Astrocyte (in vitro differentiated cells and primary cell): ENCODE data around the gene MED9. TPM values are rescaled to one million over a fixed set of nuclear protein-coding genes. Genes with fewer than 3 reads are reported as not detected.

ENCODE experiments used
- total RNA-seq: library from RNA; stranded (reverse); gene quantifications from 2 replicates; pipeline ENCODE4 v1.2.1, GENCODE V29; 2021

Gene MED9
- total RNA-seq, 1 donor from 2014 or later, result 9.4 TPM

Other genes starting within 250 kb of the MED9 start
- gene FLCN, start 239.8 kb upstream of the MED9 start, total RNA-seq, result 34.2 and 40.0 TPM in 2 replicates
- 68.3 and 76.8 TPM in 2 replicates for gene COPS3, start 195.8 kb upstream of the MED9 start, total RNA-seq
- gene NT5M, start 173.6 kb upstream of the MED9 start, total RNA-seq, result 1.5 and 1.6 TPM in 2 replicates
- 0.48 and 0.77 TPM in 2 replicates for gene RASD1, start 19.4 kb downstream of the MED9 start, total RNA-seq
- 19.5 and 25.4 TPM in 2 replicates for gene PEMT, start 114.7 kb downstream of the MED9 start, total RNA-seq
- 39.1 and 39.8 TPM in 2 replicates for gene RAI1, start 204.5 kb downstream of the MED9 start, total RNA-seq